A673 (cell line): ENCODE data around the gene STUB1. TPM values are rescaled to one million over a fixed set of nuclear protein-coding genes. Genes with fewer than 3 reads are reported as not detected.
A peak's percentile ranks its signal among the peaks of the same experiment; 100 is the strongest.

ENCODE experiments used
- BruUV-seq: library from RNA; stranded (reverse); fragments of 400-500 nt; replicated peaks from 2 replicates; lab custom pipeline; 2021; lab: Mats Ljungman, UMichigan
- CTCF ChIA-PET: fragments of 300-600 bp; sonication (Branson Sonifier 250); formaldehyde crosslinking; loops from one replicate; lab custom pipeline; 2022; ENCODE audit warnings: antibody characterized with exemption; lab: Charles Lee
- POLR2A ChIA-PET: fragments of 300-600 bp; sonication (Branson Sonifier 250); formaldehyde crosslinking; loops from one replicate; lab custom pipeline; 2022; ENCODE audit warnings: antibody characterized with exemption; ENCODE audit not compliant: low non-redundant PET; lab: Charles Lee
- DNase-seq: peaks from one replicate; pipeline ENCODE4 v3.0.0-alpha.2; 2015; ENCODE audit warnings: low spot score
- H3K27ac ChIP-seq: fragments of 200-600 bp; sonication (generic); 2 replicates; pipeline ENCODE4 v1.5.1; 2016; ENCODE audit warnings: mixed run types, low read depth, mild to moderate bottlenecking, mixed read lengths, antibody characterized with exemption, low read length; ENCODE audit not compliant: poor library complexity, severe bottlenecking
- H3K27me3 ChIP-seq: fragments of 200-600 bp; sonication (generic); replicated peaks from 2 replicates; pipeline ENCODE4 v1.6.1; 2017; ENCODE audit warnings: mixed run types, low read depth, mild to moderate bottlenecking, mixed read lengths, antibody characterized with exemption, low read length; ENCODE audit not compliant: insufficient read depth, poor library complexity
- H3K36me3 ChIP-seq: fragments of 200-600 bp; sonication (generic); 2 replicates; pipeline ENCODE4 v1.6.1; 2016; ENCODE audit warnings: mixed run types, mild to moderate bottlenecking, mixed read lengths, antibody characterized with exemption, low read length; ENCODE audit not compliant: insufficient read depth, poor library complexity, severe bottlenecking
- H3K4me1 ChIP-seq: fragments of 200-600 bp; sonication (generic); 2 replicates; pipeline ENCODE4 v1.6.1; 2017; ENCODE audit warnings: mixed run types, mild to moderate bottlenecking, mixed read lengths, antibody characterized with exemption, low read length; ENCODE audit not compliant: insufficient read depth, poor library complexity, severe bottlenecking
- H3K4me3 ChIP-seq: fragments of 200-600 bp; sonication (generic); 2 replicates; pipeline ENCODE4 v1.5.1; 2016; ENCODE audit warnings: low read depth, mixed run types, mild to moderate bottlenecking, mixed read lengths, low read length; ENCODE audit not compliant: poor library complexity, severe bottlenecking
- H3K9me3 ChIP-seq: fragments of 200-600 bp; sonication (generic); 2 replicates; pipeline ENCODE4 v1.6.1; 2016; ENCODE audit warnings: mixed run types, low read depth, mild to moderate bottlenecking, mixed read lengths, antibody characterized with exemption, low read length; ENCODE audit not compliant: poor library complexity, severe bottlenecking
- EZH2 ChIP-seq: fragments of 200-600 bp; sonication (generic); IDR thresholded peaks from 2 replicates; pipeline ENCODE4 v1.6.1; 2017; ENCODE audit warnings: borderline replicate concordance, low read depth, mild to moderate bottlenecking, mixed read lengths, antibody characterized with exemption, low read length; ENCODE audit not compliant: poor library complexity, severe bottlenecking
- intact Hi-C: fragments of 100-400 bp; cut with micrococcal nuclease; formaldehyde crosslinking; loops from one replicate; pipeline ENCODE4 v1.10.0; 2022; ENCODE audit not compliant: unreplicated experiment
- total RNA-seq: library from RNA; stranded (reverse); gene quantifications from 2 replicates; pipeline ENCODE4 v1.2.3, GENCODE V29; 2021
- TF ChIP-seq, protein P1 (sequence below): fragments of 300-800, 200-600 bp; sonication (generic); conservative IDR thresholded peaks from 2 replicates; pipeline ENCODE4 v1.5.1; 2017; ENCODE audit warnings: low read depth, mild to moderate bottlenecking, antibody characterized with exemption, low read length, moderate library complexity, mixed read lengths

STUB1 gene
- total RNA-seq, 1 experiment from 2014 or later: 88.2 TPM

DNA sequence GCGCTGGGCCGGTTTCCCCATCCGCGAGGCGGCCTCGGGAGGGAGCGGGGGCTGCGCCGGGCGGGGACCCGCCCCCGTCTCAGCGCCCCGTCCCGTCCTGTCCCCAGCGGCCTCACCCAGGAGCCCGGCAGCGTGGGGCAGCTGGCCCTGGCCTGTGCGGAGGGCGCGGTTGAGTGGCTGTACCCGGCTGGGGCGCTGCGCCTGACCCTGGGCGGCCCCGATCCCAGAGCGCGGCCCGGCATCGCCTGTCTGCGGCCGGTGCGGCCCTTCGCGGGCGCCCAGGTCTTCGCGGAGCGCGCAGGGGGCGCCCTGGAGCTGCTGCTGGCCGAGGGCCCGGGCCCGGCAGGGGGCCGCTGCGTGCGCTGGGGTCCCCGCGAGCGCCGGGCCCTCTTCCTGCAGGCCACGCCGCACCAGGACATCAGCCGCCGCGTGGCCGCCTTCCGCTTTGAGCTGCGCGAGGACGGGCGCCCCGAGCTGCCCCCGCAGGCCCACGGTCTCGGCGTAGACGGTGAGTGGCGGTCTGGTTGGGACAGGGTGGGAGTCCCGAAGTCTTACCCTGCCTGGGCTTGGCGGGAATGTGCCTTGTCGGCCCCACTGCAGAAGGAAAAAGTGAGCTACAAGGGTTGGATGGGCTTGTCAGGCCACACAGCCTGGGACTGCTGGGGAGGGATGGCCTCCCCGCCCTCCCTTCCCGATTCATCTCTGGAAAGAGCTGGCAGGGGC, 35.4 kb downstream of the STUB1 start:
- no peak for DNase-seq
- TF ChIP-seq EZH2: peak; percentile 74
- TF ChIP-seq, protein P1, sequence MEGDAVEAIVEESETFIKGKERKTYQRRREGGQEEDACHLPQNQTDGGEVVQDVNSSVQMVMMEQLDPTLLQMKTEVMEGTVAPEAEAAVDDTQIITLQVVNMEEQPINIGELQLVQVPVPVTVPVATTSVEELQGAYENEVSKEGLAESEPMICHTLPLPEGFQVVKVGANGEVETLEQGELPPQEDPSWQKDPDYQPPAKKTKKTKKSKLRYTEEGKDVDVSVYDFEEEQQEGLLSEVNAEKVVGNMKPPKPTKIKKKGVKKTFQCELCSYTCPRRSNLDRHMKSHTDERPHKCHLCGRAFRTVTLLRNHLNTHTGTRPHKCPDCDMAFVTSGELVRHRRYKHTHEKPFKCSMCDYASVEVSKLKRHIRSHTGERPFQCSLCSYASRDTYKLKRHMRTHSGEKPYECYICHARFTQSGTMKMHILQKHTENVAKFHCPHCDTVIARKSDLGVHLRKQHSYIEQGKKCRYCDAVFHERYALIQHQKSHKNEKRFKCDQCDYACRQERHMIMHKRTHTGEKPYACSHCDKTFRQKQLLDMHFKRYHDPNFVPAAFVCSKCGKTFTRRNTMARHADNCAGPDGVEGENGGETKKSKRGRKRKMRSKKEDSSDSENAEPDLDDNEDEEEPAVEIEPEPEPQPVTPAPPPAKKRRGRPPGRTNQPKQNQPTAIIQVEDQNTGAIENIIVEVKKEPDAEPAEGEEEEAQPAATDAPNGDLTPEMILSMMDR: no peak; the same call in 1 of the 2 replicates
- H3K9me3 ChIP-seq: no peaks in the 10 kb centered on the region
- intact Hi-C loops: loop anchor here (10.0 kb wide), 1 partner anchor 339 kb away; no protein-coding TSS in a partner anchor
- peaks cover 8% of the 10 kb centered on the region for H3K4me1 ChIP-seq
- H3K4me3 ChIP-seq: peak overlapping the region; percentile 32
- peaks cover 31% of the 10 kb centered on the region for H3K27me3 ChIP-seq
- no TSS peak for BruUV-seq
- H3K36me3 ChIP-seq: no peaks in the 10 kb centered on the region
- no peak overlapping the region for H3K27ac ChIP-seq
- CTCF ChIA-PET: interaction anchor here (1.0 kb wide), 1 partner anchor 12 kb away, joined by 5 read pairs; no protein-coding TSS in a partner anchor
- POLR2A ChIA-PET: interaction anchor here (0.6 kb wide), 1 partner anchor 314 kb away, joined by 4 read pairs; the partner anchor contains the start of gene DECR2

DNA sequence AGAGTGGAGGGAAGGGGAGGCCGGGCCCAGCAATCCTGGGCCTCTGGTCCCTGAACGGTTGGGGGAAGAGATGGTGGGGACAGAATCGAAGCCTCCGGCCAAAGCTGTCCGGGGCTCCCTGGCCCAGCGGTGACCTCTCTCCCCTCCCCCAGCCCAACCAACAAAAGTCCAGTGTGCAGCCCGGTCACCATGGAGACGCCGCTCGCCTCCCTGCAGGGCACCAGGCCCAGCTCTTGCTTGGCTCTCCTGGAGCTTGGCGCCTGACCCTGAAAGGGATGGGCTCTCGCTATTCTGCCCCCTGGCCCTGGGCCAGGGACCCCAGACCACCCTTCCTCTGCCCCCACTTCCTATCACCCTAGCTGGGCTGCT, 36.0 kb downstream of the STUB1 start:
- intact Hi-C loops: loop anchor here (10.0 kb wide), 1 partner anchor 339 kb away; no protein-coding TSS in a partner anchor

DNA sequence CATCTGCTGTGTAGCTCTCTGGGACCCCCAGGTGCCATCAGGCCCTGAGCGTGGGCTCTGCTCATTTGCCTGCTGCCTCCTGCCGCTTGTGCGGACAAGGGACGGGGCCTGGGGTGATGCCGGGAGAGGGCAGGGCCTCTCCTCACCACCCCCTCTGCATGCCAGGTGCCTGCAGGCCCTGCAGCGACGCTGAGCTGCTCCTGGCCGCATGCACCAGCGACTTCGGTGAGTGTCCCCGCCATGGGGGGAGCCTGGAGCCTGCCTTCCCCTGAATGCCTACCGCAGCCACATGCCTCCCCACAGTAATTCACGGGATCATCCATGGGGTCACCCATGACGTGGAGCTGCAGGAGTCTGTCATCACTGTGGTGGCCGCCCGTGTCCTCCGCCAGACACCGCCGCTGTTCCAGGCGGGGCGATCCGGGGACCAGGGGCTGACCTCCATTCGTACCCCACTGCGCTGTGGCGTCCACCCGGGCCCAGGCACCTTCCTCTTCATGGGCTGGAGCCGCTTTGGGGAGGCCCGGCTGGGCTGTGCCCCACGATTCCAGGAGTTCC, 36.6 kb downstream of the STUB1 start:
- intact Hi-C loops: loop anchor here (10.0 kb wide), 1 partner anchor 338 kb away; no protein-coding TSS in a partner anchor
- Histone ChIP-seq H3K36me3 (no peaks in the 10 kb centered on the region), H3K4me1 (peaks cover 8% of the 10 kb centered on the region), H3K4me3 (no peak overlapping the region), H3K9me3 (no peaks in the 10 kb centered on the region), H3K27ac (no peak overlapping the region), H3K27me3 (peaks cover 31% of the 10 kb centered on the region)
- no peak for DNase-seq
- TF ChIP-seq EZH2: no peak
- BruUV-seq: no TSS peak
- CTCF ChIA-PET: interaction anchor here (0.6 kb wide), 1 partner anchor 29 kb away, joined by 3 read pairs; no protein-coding TSS in a partner anchor
- POLR2A ChIA-PET: no interaction called here

More for the DNA sequence above, 36.0 kb downstream of the STUB1 start:
- TF ChIP-seq, protein P1: no peak
- TF ChIP-seq EZH2: no peak
- DNase-seq: no peak
- Histone ChIP-seq H3K27me3 (peaks cover 31% of the 10 kb centered on the region), H3K4me3 (no peak overlapping the region), H3K9me3 (no peaks in the 10 kb centered on the region), H3K36me3 (no peaks in the 10 kb centered on the region), H3K27ac (no peak overlapping the region), H3K4me1 (peaks cover 8% of the 10 kb centered on the region)
- BruUV-seq: no TSS peak
- ChIA-PET CTCF (interaction anchor here (1.0 kb wide), 1 partner anchor 12 kb away, joined by 5 read pairs; no protein-coding TSS in a partner anchor), POLR2A (no interaction called here)
